ENCODE data around the gene SCUBE1.
"Not testable (repeated sequence)": the region's sequence is repeated elsewhere in the genome, so short reads cannot be mapped to it uniquely, and the experiment has no call there.

SCUBE1 gene

DNA sequence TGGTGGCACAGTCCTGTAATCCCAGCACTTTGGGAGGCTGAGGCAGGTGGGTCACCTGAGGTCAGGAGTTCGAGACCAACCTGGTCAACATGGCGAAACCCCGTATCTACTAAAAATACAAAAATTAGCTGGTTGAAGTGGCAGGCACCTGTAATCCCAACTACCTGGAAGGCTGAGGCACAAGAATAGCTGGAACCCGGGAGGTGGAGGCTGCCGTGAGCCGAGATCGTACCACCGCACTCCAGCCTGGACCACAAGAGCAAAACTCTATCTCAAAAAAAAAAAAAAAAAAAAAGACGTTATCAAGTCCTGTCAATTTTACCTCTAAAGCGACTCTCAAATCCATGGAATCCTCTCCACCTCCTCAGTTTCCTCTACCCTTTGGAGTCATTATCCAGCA, 12.5 kb upstream of the SCUBE1 start:
- not testable (repeated sequence) for DNase-seq

GRCh38 chr22:43351966-43352345, 8.8 kb upstream of the SCUBE1 start:
- DNase-seq = no peak

DNA sequence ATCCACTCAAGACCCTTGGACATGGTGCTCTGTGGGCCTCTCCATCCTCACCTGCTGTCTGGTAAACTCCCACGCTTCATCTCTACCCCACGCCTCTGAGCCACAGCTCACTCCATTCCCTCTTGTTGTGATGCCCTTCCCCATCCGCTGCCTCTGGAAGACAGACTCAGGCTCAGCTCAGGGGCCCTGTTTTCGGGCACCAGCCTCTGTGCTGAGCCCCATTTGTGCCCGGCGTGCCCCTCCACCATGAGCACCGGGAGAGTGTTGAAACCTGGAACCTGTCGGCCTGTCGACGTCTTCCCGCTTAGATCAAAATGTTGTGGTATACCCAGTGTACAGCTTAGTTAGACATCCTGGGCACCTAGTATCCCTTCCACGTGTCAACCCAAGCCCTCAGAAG, 6.5 kb upstream of the SCUBE1 start:
- DNase-seq = no peak

GRCh38 chr22:43346521-43346929, 3.4 kb upstream of the SCUBE1 start:
- DNase-seq = peak; percentile 65

- DNase-seq = no peak
Measured at GRCh38 chr22:43345761-43346301, 2.7 kb upstream of the SCUBE1 start.

GRCh38 chr22:43345356-43345755, 2.2 kb upstream of the SCUBE1 start:
- no peak for DNase-seq

- no peak for DNase-seq
Measured at GRCh38 chr22:43344520-43344787, 1.3 kb upstream of the SCUBE1 start.

DNA sequence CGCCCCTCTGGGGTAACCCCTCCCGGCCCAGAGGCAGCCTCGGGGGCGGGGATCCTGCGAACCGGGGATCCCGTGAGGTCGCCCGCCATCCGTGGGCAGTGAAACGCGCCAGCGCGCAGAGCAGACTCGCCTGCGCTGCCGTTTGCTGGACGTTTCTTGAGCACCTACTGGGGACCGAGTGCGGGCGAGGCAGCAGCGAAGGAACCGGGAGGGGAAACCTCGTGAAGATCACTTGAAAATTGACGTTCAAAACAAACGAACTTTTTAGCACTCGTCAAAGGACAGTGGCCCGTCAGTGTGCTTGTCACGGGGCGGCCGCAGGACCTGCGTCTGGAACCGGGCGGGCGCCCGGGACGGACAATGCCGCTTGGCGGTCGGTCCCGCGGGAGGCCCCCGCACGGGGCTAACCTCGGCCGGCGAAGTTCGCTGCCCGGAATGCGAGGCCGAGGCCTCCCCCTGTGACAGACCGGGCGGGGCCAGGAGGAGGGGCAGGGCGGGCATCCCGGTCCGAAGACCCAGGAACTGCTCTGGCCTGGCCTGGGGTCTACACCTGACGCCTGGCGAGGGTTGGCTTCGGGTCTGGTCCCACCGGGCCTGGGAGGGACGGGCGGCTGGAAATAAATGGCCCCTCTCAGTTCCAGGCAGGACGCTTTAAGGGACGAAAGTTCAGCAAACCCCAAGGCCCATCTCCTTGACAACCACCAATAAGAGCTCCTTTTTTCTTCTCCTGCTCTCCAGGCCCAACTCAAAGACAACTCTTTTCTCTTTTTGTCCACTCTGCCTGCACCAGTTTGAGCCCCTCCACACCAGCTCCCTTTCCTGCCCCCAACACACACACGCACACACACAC, 723 bp upstream of the SCUBE1 start:
- DNase-seq = no peak

GRCh38 chr22:43342347-43343261, 568 bp downstream of the SCUBE1 start:
- no peak for DNase-seq

- DNase-seq = no peak
Measured at GRCh38 chr22:43341565-43341964, 1.6 kb downstream of the SCUBE1 start.

GRCh38 chr22:43338766-43339345, 4.3 kb downstream of the SCUBE1 start:
- DNase-seq = no peak

GRCh38 chr22:43337946-43338345, 5.2 kb downstream of the SCUBE1 start:
- DNase-seq = no peak

DNA sequence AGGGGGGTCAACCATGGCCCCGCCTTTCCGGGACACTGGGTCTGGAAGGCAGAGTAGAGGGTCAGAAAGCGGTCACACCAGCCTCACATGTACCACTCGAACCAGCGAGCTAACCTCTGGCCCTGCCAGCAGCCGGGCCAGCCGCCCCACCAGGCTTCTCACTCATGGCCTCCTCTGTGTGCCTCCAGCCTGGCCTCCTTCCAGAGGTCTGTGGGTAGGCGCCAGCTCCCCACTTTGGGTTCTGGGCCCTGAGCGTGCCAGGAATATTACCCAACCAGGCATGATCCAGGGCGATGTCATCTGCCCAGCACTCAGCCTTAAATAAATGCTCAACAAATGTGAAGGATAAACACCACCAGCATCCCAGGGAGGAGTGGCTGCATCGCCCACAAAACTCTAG, 5.8 kb downstream of the SCUBE1 start:
- no peak for DNase-seq

DNA sequence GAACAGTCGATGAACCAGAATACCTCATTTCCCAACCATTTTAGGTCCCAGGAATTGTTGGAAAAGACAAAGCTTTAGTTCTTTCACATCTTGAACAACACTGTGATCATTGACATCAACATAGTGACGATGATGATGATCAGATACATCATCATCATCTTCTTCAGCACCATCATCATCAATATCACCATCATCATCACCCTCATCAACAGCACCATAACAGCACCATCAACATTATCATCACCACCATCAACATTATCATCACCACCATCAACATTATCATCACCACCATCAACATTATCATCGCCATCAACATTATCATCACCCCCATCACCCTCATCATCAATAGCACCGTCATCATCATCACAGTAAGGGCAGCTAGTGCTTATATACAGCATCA, 8.8 kb downstream of the SCUBE1 start:
- no peak for DNase-seq

- no peak for DNase-seq
Measured at GRCh38 chr22:43333978-43334377, 9.2 kb downstream of the SCUBE1 start.

DNA sequence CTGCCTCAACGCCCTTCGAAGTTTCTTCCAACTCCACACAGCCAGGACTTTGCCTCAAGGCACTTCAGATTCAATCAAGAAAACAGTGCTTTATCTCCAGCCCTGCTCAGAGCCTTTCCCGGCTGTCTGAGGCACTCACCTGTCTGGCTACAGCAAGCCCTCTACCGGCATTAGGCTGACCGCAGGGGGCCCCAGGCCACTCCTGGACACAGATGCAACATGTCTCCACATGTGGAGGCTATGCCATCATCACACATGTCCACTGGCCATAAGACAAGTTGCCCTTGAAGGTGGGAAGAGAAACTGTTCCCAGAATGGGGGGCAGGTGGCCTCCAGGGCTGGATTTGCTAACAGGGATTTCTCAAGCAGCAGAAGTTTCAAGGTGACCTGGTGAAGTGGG, 10.0 kb downstream of the SCUBE1 start:
- DNase-seq = no peak

GRCh38 chr22:43331698-43332097, 11.5 kb downstream of the SCUBE1 start:
- no peak for DNase-seq

DNA sequence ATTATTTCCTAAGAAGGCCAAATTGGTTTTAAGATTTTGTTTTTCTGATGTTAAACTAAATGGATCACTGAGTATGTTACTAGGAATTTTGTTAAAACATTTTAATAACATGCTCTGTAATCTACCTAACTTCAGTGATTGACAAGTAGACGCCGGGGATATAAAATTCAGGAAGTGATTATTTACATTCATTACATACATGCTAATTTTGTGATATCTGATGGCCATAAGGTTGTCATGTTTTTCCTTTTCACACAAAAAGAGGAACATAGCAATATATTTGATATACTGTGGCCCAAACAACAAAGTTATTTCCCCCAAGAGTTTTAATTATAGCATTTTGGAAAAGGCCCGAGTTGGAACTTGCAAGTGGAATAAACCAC, 12.1 kb downstream of the SCUBE1 start:
- no peak for DNase-seq

DNA sequence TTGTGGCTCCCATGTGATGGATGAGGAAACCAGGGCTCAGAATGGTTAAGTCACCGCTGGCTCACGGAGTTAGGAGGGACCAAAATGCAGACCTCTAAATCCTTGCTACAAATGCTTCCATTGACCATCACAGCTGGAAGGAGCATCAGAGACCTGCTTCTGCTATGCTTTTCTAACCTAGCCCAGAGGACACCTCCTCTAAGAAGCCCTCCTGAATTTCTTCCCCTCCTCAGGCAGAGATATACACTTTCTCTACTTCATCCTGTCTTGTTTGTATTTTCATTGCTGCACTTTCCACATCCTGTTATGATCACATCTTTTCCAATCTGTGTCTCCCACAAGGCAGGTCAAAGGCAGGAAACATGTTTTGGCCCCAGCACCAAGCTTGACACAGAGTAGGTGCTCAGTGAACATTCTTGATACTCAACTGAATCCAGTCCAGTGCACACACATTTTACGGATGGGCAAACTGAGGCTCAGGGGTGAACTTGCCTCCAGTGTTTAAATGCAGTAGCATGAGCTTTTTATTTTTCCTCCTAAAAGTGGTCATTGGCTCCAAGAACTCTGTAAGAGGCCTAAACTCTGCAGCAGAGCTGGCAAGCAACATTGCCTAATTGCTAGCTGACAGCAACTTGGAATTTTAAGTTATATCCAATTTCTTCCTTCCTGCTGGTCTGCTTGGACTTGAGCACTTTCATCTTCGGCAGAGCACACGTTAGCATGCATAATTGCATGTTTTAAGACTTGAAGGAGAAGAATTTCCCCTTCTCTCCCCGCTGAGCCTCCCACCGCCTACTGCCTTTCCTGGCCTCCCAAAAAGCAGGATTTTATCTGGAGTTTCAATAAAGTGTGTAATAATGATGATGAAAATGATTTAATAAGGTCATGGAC, 12.7 kb downstream of the SCUBE1 start:
- DNase-seq = no peak

DNA sequence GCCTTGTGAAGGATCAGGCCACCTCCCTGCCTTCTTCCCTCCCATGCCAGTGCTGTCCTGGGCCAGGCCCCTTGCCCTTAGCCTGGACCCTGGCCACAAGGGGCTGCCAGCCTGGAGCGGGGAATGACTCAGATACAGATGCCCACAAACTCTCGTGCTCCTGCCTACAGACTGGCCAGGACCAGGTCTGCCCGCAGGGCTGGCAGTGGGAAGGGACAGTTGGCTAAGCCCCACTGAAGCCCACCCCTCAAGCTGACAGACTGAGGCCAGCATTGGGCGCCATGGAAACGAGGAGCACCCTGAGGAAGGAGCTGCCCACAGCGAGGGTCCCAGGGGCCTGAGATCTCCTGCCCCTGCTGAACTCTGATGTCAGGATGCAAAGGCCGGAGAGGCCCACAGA, 14.1 kb downstream of the SCUBE1 start:
- DNase-seq = no peak

DNA sequence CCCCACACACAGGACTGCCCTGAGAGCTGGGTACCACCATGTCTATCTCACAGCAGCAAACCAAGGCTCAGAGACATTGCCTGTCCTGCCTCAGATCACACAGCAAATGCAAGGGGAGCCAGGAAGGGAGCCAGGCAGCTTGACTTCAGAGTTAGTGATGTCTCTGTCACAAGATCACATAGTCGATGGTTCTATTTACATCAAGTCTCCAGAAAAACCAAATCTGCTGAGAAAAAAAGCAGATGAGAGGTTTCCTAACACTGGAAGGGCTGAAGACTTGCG, 16.1 kb downstream of the SCUBE1 start:
- no peak for DNase-seq

DNA sequence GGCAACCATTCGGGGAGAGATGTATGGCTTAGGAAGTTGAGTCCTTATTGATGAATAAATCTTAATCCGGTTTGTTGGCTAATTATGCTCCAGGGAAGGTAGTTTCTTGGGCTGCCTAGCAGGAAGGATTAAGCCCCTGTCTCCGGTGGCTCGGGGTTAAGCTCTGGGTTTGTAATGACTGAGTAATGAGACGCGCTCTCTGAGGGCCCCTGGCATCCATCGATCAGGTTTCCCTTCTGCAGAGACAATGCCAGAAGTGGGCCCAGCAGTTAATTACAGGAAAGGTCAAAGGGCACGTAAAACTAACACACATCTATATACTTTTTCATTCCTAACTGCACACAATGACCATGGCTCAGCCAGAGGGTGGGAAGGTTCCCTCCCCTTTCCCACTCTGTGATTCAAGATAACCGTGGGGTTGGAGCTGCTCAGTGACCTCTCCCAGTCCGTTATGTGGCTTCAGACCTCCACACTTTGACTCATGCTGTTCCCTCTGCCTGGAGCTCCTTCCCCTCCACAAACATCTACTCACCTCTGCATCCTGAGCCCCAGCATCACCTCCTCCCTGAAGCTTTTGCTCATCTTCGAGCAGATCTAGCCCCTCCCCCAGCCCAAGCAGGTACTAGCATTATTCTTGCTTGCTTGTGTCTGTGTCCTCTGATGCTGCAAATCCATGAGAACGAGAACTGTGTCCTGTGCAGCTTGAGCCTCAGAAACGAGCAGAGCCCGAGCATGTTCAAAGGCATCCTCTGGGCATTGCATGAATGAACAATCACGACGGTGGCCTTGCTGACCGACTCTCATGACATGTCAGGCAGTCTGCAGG, 16.6 kb downstream of the SCUBE1 start:
- DNase-seq = no peak
